HK-2 (cell line): ENCODE results near the gene MED26.

ENCODE experiments used
- DNase-seq: peaks from one replicate; pipeline ENCODE4 v3.0.0-alpha.2; 2018; ENCODE audit not compliant: unreplicated experiment

Gene MED26

DNA sequence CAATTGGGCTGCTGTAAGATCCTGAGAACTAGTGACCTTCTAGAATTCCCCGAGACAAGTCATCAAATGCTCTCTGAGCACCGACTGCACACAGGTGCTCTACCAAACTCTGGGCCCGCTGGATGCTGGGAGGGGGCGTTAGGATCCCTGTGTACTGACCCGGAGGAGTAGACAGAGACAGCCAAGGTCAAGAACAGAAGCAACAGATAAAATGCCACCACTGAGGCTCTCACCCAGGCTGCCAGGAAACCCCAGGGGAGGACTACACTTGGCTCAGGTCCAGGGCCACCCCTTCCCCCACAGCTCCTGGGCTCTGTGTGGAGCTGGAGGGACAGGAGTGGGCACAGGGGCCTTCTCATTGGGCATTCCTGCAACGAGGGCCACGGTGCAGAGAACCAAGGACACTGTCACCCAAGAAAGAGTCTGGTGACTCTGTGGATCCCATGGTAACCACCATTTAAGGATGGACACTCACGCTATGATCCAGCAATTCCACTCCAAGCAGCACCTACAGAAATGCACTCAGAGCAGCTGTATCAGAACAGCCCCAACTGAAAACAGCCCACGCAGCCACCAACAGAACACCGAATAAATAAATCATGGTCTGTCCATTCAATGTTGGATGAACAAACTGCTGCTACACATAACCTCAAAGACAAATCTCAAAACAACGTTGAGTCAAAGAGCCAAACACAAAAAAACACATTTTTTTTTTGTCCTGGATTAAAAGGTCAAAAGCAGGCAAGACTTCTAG is 39.0 kb downstream of the MED26 start:
- no peak for DNase-seq

DNA sequence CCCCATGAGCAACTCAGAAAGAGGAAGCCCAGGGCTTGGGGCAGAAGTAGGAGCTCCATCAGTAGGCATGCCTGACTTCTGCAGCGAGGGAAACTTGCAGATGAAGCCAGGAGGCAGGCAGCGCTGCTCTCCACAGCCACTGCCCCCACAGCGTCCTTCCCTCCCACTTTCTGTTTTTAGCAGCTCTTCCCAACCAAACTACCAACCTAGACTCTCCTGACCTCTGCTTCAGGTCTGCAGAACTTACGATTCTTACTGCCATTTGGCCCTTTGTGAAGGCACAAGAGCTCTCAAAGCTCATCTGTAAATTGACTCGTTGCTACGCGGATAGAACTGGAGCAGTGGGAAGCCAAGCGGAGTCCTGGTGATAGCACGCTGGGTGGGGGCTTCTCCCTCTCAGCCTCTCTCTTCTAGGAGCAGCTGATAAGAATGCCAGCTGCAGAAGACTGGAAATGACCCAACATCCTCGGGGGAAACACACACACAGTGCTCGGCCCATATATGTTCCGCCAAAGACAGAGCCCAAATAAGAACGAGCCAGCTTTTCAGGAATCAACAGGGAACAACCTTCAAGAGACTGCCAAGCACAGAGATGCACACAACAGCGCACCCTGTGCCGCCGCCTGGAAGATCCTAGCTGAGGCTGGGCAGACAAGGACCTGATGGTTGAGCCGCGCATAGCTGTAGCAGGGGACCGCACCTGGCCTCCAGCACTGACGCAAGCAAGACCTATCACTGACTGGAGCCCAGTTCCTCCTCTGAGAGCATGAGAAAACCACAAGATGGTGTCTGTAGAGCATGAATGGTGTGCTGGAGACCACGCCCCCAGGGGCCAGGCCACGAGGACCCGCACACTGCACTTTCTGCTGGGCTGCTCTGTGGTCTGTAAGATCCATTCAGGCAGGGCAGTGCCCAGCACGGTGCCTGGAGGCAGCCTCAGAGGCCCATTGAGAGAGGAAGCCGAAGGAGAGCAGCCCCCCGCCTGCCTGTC is 39.9 kb downstream of the MED26 start:
- no peak for DNase-seq

DNA sequence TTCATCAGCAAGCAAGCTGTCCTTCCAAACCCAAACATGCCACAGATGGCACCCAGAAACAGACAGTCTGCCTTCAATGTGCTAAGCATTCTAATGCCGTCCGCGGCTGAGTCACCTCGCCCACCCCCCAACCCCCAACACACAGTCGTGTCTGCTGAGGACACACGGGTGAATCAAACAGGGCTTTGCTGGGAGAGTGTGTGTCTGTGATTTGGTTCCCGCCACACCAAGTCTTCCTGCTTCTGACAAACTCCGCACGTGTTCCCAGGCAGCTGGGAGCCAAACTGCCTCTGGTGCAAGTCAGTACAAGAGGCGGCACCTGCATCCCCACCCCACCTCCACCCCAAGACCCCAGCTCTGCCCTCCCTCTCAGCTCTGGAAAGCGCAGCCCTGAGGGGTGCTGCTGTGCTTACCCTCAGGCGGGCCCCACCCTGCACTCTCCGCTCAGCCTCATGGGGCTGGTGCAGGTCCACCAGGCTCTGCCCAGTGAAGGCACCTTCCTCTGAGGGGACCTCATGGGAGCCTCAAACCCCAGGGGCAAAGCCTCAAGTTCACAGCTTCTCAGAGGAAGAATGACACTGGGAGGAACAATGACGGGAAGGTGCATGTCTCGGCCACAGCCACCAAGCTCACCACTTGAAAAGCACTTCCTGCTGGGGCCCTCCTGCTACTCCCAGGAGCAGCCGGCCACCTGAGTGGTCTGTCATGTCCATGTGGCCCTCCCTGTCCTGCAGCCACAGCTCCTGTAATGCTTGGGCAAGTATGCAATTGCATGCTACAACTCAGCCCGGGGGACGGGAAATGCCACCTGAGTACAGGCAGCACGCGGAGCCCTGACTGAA is 40.8 kb downstream of the MED26 start:
- peak; percentile 51 for DNase-seq

DNA sequence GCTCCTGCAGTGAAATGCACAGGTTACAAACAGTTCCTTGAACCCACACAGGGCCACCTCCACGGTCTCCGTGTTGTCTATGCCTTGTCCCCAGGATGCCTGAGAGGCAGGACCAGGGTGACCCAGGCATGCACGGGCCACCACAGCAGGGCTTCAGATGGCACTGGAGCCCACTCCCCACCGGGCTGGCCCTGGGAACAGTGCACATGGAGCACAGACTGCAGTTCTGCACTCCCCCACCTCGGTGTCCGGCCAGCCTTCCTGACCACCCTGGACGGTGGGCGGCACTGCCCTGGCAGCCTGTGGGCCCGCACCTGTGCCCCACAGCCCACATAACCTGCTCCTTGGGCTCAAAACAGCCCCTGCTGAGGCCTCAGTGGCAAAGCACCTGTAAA is 41.5 kb downstream of the MED26 start:
- no peak for DNase-seq

DNA sequence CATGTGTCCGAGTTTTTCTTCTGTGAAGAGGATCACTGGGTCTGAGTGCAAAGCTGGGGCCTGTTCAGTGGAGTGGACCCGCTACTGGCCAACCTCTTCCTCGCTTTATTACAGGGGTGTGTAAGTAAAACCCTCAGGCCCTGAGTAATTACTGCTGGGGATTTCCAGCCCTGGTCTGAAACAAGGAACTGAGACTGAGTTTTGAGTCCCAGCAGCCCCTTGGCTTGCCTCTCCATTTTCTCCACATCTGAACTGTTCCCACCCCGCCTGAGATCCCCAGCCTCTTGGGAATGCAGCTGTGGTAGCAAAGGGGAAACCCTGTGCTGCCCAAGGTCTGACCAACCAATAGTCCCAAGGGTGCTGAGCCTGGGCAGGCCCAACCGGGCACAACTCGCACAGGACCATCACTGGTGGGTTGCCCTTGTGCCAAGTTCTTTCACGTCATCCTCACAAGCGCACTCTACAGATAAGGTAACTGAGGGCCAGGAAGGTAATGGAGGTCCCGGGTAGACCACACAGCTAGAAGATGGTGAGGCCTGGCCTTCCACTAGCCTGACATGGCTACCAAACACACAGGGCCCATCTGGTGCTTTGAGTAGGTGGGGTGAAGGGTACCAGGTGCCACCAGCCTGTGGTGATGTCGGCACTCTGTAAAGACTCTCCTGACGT is 42.1 kb downstream of the MED26 start:
- DNase-seq = no peak

DNA sequence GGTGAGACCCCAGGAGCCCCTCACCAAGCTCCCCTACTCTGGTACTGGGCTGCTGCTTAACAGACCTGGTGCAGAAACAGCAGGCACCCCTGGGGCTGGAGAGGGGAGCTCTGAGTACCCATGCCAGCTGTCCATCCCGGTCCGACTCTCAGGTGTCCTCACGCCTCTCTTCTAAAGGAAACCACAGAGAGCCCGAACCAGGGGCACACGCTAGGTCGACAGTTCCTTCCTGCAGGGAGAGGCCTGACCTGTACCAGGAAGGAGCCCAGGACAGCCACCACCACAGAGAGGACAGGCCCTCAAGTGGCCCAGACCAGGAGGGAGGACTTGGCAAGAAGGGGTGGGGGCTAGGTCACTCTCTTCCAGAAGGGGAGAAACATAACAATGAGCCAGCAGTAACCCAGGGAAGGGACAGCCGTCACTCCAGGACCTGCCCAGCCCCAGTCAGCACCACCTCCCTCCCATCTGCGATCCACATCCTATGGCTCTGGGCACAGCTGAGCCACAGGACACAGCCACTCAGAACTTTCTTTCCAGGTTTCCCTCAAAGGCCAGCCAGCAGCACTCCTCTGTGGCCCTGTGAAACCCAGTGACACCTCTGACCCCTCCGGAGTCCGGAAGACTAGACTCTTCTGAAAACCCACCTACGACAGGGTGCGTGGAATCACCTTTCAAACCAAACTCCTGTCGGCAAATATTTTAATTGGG is 42.8 kb downstream of the MED26 start:
- no peak for DNase-seq

DNA sequence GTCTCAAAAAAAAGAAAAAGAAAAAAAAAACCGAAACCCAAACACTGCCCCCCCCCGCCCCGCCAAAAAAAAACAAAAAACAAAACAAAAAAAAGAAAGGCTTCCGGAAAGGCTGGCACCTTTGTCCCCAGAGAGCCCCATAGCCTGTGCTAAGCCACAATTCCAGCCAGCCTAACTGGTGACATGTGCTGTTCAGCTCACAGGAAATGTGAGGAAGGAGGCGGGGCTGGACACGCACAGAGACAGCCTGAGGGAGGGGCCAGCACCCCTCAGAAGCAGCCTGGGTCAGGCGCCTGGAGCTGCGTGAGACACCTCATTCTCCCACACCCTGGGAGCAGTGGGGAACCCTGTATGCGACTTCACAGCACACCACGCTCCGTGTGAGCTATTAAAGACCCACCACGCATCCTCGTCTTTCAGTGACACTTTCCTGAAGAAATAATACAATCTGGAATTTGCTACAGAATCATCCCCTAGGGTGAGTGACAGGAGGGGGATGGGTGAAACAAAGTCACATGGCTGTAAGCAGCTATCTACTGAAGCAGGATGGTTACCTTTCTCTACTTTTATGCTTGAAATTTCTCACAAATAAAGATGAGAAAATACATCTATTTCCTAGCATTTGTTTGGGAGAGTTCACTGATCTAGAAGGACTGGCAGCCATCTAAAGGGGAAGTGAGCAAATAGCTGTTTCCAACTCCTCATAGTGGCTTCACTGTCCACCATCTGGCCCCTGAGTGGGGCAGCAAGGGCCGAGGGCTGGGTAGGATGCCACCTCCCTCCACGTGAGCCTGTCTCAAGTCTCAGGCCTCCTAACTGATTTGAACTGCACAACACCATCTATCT is 43.5 kb downstream of the MED26 start:
- peak; percentile 81 for DNase-seq

DNA sequence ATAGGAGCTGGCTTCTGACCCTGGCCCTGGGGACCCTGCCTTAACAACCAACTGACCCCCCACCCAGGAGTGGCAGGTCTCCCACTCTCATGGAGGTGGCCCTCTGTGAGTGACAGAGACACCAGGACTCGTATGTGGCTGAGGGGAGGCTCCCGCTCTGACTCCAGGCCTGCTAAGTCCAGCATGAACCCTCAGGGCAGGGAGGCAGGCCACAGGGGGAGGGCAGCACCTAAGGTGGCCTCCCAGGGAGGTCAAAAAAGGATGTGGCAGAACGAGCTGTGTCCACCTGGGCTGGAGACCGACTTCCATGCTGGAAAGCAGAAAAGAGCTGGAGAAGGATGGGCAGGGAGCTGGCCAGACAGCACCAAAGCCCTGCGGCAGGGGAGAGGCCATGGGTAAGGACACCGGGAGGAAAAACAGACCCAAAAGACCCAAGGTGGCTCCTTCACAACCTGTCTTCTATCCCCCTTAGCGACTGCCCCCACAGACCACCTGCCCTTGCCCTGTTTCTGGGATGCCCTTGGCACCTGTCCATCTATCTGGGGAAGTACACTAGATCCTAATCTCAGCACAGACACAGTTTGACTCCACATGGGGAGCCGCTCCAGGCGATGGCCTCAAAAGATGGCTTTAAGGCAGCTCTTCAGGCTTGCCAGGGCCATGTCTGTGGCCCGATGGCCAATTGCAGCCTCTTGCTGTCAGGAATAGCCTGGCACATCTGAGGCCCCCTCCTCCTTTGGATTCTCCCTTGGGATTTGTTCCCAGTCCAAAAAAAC is 45.3 kb downstream of the MED26 start:
- DNase-seq = no peak

DNA sequence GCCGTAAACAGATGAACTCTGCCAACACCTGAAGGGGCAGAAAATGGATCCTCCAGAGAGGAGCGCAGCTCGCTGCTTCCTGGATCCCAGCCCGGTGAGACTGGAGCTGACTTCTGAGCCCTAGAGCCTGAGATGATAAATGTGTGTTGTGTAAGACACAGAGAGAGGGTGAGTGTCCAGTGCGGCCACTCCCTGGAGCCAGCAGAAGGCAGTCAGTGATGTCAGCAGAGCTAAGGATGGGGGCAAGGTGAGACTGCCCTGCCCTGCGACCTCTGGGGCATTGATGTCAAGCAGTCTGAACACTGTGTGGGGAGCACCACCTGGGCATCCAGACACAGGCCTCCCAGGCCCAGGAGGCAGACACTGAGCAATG is 46.0 kb downstream of the MED26 start:
- no peak for DNase-seq

DNA sequence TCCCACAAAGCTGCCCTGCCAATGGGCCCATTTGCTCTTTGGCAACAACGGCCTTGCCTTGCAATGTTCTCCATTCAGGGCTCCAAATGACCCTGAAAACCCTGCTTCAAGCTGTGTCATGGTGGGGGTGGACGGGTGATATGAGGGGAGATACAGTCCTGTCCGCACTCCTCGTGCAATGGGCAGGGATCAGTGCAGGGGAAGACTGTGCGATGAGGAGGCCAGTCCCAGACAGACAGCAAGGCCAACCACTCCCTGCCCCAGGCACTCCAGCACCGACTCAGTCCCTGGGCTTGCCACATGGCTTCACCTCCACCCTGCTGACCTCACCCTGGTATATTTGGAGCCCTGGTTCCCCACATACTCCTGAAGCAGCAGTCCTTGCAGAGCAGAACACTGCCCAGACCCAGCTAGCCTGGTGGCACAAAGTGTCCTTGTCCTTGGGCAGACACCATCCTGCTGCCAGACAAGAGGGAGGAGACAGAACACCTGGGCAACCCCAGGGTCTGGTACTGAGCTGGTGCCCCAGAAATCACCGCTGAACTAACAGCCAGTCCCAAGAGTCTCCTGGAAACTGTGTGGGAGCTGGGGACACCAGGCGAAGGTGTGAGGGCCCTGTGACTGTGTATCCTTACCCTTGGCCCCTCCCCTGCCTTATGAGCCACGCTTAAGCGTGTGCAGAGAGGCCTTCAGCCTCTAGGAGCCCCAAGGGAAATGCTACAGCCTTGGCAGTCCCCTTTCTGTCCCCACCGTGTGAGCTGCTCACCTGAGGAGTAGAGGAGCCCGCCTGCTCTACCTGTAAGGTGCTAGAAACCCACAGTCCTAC is 46.6 kb downstream of the MED26 start:
- no peak for DNase-seq

DNA sequence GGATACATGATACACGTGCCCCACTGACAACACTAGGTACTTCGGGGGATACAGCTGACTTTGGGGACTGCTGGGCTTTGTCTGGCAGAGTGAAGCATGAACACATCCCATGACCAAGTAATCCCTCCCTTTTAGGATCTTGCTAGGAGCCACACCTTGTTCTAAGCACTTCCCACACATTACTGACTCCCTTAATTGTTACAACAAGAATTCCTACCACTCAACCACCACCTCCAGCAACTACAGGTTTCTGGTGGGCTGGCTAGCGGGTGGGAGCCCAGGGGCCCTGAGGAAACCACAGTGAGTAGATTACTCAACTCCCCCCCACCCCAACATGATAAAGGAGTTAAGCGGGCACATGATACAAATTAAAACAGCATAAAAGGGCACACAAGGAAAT is 48.6 kb downstream of the MED26 start:
- no peak for DNase-seq

DNA sequence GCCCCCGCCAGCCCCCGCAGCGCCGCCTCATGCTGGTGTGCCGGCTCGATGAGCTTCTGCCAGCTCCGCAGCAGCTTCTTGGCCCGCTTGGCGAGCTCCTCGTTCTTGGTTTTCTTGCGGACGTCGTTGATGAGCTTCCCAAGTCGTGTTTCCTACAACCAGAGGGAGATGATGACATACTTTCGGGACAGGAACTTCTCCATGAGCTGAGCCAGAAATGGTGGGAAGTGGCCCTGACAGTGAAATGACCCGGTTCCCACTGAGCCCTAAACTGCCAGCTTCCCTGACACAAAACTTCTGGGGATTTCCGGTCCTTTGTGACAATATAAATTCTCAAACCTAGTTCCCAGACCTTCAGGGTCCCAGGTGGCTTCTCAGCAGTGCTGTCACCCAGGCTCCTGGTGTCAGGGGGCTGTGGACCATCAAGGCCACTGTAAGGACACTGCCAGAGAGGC is 50.4 kb downstream of the MED26 start:
- no peak for DNase-seq

DNA sequence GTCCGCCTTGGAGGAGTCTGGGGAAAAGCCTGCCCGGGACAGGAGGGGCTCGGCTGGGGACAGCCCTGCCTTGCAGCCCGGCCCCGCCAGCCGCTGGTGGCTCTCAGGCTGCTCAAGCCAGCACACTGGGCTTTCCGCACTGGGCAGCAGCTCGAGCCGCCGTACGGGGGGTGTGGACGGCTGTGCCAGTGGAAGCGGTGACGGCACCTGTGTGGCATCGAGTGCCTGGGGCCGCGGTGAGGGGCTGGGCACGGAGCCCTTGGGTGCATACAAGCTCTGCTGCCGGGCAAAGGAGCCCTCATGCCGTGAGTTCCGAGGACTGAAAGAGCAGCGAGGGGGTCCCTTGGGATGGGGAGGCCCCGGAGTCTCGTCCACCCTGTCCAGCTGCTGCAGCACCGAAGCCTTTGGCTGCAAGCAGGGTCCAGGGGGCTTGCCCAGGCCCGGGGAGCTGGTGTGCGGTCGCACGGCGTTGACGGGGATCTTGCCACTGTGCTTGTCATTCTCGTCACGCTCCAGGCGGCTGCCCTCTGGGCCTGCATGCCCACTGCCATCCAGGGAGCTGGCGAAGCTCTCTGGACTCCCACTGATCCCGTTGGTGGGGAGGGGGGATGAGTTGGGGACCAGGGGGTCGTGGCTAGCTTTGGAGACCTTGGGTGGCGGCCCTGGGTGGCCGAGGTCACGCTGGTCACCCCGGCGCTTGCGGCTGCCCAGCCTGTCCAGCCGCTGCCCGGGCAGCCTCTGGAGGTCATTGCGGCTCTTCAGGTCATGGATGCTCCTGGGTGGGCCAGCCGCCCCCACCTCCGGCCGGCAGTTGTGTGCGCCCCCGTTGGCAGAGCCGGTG is 51.1 kb downstream of the MED26 start:
- DNase-seq = no peak

DNA sequence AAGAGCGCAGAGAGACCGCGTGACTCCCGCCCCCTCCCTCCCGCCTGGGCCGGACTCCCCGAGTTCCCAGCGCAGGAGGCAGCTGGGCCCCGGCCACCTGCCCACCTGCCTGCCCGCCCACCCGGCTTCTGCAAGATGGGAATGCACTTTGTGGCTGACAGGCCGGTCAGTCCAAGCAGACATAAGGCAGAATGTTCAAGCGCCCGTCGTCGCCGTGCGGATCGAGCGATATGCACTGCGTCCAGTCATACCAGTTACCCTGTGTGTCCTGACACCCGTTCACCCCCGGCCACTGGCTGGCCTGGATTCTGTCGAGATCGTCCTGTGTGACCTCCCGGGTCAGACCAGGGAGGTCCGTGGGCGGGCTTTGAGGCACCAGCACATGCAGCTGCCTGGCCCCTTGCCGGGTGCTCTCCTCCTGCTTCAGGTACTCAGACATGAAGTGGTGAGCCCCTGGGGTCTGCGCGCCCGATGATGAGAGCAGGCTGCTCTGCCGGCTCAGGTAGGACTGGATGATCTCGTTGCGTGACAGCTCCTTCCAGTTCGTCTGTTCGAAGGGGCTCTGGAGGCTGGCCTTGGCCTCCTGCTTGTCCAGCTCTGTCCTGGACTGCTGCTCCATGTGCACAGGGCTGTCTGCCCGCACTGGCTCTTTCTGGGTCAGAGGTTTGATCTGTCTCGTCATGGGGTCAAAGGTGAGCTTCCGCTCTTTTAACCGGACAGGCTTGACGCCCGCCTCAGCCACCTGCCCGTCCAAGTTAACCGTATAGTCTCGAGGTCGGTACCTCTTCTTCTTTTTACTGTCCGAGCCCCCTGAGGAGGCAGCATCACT is 51.9 kb downstream of the MED26 start:
- no peak for DNase-seq

DNA sequence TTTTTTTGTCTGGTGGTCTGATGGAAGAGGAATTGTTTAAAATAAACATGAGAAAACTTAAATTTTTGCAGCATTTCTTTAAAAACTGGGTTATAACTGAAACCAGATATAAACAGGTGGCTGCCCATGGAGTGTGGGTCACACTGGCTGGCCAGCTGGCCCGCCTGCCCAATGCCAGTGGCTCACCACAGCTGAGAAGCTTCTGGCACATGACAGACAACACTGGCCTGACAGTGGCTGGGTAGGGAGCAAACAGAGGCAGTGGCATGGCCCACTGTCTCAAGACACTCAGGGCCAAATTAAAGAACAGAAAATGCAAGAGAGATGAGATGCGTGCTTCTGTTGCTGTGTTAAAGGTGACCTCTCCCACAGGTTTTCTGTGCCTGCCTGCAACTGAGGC is 52.7 kb downstream of the MED26 start:
- DNase-seq = no peak

DNA sequence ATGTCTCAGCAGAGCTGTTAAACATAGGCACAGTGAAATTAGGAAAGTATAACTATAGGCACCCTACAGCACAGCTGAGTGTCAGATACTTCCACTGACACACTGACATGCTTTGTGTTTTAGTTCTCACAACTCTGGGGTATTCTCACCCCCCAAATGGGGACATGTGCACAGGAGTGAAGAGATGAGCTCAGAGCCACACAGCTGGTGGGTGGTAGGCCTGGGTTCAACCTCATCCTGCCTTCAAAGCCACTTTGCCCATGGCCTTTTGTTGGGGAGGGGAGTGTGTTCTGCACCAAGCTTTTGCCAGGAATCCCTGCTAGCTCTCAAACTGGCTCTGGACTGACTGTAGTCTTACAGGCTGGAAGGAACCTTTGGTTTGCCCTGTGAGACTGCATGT is 54.1 kb downstream of the MED26 start:
- no peak for DNase-seq
